ENCODE measurements around the gene ETNK2.

DNA sequence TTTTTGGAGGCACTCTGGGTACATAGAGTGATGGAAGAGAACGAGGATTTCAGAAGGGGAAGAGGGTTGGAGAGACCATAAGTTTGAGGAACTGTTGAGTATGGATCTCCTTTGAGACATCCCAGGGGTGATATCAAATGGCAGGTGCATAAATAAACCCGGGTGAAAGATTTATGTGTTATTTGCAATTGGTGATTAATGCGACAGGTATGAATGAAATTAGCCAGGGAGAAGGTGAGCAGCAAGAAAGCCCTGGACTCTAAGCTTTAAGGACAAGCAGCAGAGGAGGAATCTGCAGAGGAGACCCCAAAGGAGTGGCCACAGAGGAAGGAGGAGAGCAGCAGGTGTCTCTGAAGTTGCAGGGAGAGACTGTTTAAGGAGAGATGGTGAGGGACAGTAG, 23.1 kb upstream of the ETNK2 start:
- TF ChIP-seq, protein P1, sequence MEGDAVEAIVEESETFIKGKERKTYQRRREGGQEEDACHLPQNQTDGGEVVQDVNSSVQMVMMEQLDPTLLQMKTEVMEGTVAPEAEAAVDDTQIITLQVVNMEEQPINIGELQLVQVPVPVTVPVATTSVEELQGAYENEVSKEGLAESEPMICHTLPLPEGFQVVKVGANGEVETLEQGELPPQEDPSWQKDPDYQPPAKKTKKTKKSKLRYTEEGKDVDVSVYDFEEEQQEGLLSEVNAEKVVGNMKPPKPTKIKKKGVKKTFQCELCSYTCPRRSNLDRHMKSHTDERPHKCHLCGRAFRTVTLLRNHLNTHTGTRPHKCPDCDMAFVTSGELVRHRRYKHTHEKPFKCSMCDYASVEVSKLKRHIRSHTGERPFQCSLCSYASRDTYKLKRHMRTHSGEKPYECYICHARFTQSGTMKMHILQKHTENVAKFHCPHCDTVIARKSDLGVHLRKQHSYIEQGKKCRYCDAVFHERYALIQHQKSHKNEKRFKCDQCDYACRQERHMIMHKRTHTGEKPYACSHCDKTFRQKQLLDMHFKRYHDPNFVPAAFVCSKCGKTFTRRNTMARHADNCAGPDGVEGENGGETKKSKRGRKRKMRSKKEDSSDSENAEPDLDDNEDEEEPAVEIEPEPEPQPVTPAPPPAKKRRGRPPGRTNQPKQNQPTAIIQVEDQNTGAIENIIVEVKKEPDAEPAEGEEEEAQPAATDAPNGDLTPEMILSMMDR (IDR thresholded peaks at IDR 0.05; ENCODE audit: poor library complexity) = no peak
- TF ChIP-seq EZH2 (IDR thresholded peaks at IDR 0.05; ENCODE audit: borderline replicate concordance) = no peak
